Right hindlimb (tissue), 1 donor: Measurements from ENCODE around the gene DYSF.

Experiments
- DNase-seq: peaks from one replicate; pipeline ENCODE4 v3.0.0-alpha.2; 2018

DYSF gene

DNA sequence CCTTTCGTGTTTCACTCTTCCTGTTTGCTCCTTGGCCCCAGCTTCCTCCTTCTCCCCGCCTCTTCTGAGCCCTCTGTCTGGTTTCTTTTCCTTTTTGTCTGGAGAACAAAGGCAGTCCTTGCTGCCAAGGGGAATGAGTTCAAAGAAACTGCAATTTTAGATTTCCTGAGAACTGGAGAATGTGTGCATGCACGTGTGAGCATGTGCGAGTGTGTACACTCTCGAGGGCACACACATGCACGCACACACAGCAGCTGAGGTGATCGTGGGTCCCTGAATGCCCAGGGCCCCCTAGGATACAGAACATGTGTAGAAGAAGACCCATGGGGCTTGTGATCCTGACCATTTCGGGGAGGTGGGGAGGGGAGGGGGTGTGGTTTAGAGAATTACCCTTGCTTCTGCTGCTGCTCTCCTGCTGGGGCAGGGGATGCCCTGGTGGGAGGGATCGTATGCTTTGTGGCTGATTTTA lies 151.8 kb downstream of the DYSF start:
- DNase-seq, result peak; percentile 36

- peak; percentile 29 for DNase-seq
Measured at GRCh38 chr2:71605781-71606241, 152.4 kb downstream of the DYSF start.

- no peak for DNase-seq
Measured at GRCh38 chr2:71606244-71606643, 152.9 kb downstream of the DYSF start.

- peak; percentile 8 for DNase-seq
Measured at GRCh38 chr2:71607151-71607889, 154.0 kb downstream of the DYSF start.

- DNase-seq, result peak; percentile 4
Measured at GRCh38 chr2:71608034-71608433, 154.7 kb downstream of the DYSF start.

DNA sequence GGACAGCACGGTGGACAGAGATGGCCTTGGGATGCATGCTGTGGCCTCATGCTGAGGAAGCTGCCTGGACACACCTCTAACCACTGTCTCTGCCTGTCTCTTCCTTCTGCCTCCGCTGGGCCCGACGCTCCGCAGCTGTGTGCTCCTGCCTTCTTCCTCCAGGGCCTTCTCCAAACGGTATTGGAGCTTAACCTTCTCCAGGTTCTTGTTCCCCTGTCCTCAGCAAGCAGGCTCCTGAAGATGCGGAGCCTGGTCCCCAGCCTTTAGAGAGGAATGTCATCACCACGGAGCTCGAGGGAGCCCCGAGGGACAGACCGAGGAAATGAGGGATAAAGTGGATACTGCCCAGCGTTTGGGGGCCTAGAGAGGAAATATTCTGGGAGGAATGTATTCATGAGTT lies 155.1 kb downstream of the DYSF start:
- peak; percentile 14 for DNase-seq

- peak; percentile 15 for DNase-seq
Measured at GRCh38 chr2:71609029-71609428, 155.7 kb downstream of the DYSF start.

DNA sequence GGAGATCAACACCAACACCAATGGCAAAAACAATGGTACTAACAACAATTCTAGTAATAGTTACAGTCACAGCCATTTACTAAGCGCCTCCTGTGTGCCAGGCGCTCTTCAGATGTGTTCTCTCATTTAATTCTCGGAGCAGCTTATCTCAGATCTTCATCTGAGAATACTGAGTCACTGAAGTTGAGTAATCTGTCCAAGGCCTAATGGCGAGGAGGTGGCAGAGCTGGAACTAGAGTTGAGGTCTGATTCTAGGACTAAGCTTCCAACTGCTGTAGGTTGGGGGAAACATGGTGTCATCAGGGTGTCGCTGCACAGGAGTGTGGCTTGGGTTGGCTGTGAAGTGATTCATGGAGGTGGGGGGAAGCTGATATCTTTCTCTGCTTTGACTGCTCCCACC lies 156.1 kb downstream of the DYSF start:
- peak; percentile 11 for DNase-seq

- DNase-seq, result no peak
Measured at GRCh38 chr2:71609958-71610357, 156.6 kb downstream of the DYSF start.

- peak; percentile 19 for DNase-seq
Measured at GRCh38 chr2:71610671-71611070, 157.3 kb downstream of the DYSF start.

- DNase-seq, result peak; percentile 23
Measured at GRCh38 chr2:71611247-71611646, 157.9 kb downstream of the DYSF start.

GRCh38 chr2:71611781-71612527 lies 158.6 kb downstream of the DYSF start:
- DNase-seq, result peak; percentile 61

- no peak for DNase-seq
Measured at GRCh38 chr2:71612581-71613402, 159.4 kb downstream of the DYSF start.

DNA sequence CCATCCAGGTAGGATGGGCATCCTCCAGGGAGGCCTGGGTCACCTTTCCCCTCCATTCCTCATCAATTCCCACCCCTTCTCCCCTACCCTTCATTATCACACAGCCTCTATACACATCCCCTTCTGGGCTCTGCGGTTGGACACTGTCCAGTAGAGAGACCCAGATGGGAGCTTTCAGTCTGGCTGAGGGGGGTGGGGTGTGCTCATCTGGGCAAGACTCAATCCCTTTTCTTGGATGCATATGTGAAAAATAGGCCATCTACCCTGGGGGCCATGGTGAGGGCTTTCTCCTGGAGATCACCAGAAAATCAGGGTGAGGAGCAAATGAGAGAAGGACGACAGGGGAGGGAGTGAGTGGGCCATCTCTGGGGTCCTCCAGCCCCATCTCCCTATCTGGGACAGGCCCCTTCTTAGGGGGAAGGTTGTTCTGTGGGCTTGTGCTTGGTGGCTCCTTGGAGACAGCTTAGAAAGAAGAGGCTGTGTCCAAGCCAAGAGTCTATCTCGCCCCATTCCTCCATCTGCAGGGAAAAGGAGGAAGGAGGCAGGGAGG lies 160.1 kb downstream of the DYSF start:
- DNase-seq, result no peak

- no peak for DNase-seq
Measured at GRCh38 chr2:71613953-71614925, 160.9 kb downstream of the DYSF start.

DNA sequence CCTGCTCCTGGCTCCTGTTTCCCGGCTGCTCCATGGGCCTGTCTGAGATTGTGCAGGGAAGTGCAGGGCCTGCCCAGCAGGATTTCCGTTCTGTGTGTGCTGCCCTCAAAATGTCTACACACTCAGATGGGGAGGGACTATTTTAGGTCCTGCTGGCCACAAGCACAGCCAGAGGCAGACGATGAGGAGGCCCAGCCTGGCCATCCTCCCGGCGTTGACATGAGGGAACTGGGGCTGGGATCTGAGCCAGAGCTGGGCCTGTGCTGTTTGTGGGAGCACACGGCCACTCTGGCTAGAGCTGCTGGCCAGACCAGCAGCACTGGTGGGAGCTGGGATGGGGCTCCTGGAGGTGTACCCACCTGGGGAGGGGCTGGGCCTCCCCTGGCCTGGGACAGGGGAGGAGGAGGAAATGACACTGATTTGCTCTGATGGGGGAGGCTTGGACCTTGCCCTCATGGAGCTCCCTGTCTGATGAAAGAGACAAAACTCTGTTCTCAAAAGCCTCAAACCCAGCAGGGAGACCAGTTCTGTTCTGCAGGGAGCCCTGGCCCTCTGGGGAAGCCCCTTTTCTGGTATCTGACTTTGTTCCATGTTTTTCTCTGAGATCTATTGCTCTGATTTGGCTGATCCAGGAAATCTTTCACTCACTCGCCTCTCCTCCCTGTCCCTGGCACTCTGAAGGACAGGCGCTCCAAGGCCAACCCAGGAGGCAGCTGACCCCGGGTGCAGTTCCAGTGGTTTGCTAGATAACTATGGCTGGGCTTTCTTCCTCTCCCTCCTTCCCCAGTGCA lies 161.8 kb downstream of the DYSF start:
- DNase-seq, result peak; percentile 90

DNA sequence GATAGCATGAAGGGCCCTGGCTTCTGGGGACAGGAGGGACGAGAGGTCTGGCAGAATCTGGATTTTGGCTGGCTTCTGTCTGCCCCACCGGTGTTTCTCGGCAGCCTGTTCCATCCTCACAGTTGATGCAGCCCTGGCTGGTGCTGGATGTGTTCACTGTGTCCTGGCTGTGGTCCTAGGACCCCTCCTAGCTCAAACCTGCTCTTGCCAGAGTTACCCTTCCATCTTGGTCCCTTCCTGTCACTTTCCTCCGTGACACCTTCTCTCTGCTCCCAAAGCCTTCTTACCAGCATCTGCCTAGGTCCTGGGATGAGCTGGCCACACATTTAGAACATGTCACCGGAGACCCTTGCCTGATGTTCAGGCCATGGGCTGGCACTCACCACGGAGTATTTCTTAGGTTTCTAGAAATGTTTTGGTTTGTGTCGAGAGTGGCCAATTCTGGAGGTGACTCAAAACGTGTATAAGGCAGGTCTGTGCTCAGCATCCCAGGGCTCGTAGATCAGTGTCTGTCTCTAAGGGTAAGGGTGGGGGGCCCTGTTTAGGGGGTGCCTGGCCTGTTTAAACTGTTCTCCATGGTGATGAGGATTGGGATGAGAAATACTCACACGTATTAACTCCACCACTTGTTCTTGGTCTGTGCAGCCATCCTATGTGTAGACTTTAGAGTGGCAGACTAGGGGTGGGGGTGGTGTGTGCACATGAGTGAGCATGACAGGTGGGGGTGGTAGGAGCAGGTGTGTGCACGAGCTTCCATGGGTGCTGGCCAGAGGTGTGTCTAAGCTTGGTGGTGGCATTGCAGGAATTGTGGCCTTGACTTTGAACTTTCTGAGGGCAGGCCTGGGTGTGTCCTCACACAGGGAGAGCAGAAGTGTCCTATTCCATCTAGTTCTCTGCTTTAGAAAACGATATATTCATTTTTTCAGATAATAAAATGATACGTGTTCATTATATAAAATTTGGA lies 162.7 kb downstream of the DYSF start:
- DNase-seq, result no peak

DNA sequence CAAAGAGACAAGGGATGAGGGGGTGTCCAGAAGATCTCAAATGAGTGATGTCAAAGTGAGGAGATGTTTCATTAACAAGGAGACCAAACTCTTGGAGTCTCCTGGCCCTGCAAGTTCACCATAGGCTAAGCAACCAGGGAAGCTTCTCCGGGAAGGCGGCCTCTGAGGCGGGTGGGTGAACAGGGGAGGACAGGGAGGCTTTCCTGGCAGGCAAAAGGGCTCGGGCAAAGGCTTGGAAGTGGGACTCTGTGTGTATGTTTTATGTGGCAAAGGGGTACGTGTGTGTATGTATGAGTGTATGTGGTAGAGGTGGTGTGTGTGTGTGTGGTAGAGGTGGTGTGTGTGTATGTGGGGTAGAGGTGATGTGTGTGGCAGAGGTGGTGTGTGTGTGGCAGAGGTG lies 163.9 kb downstream of the DYSF start:
- no peak for DNase-seq

DNA sequence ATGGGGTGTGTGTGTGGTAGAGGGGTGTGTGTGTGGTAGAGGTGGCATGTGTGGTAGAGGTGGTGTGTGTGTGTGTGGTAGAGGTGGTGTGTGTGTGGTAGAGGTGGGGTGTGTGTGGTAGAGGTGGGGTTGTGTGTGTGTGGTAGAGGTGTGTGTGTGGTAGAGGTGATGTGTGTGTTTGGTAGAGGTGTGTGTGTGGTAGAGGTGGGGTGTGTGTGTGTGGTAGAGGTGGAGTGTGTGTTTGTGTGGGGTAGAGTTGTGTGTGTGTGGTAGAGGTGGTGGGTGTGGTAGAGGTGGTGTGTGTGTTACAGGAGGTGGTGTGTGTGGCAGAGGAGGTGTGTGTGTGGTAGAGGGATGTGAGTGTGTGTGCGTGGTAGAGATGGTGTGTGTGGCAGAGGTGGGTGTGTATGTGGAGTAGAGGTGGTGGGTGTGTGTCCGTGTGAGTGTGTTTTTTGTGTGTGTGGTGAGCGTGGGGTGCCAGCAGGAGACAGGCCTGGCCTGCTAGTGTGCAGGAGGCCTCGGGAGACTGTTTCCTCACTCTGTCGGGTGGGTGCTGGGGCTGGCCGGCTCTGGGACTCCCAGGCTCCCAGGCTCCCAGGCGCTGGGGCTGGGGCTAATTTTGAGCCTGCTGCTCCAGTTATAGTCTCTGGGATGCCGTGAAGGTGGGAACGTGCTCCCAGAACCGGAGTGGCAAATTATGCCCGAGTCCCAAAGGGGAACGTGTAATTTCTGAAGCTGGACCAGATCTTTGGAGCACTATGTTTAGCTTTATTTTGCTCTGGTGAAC lies 165.2 kb downstream of the DYSF start:
- DNase-seq, result no peak
